MCF 10A (cell line): Measurements from ENCODE around the gene PRRT1. TPM values are rescaled to one million over a fixed set of nuclear protein-coding genes. Genes with fewer than 3 reads are reported as not detected.
A peak's percentile ranks its signal among the peaks of the same experiment; 100 is the strongest.

Experiments
- BruUV-seq: library from RNA; stranded (reverse); fragments of 400-500 nt; replicated peaks from 2 replicates; lab custom pipeline; 2021; lab: Mats Ljungman, UMichigan
- CTCF ChIA-PET: fragments of 300-600 bp; sonication (Branson Sonifier 250); formaldehyde crosslinking; extraction: SDS; loops from one replicate; lab custom pipeline; 2021; ENCODE audit warnings: antibody characterized with exemption, inconsistent platforms; lab: Yijun Ruan, JAX
- POLR2A ChIA-PET: fragments of 300-600, 350-650 bp; sonication (Branson Sonifier 250); formaldehyde crosslinking; extraction: SDS; loops from one replicate; lab custom pipeline; 2020; ENCODE audit warnings: antibody characterized with exemption, inconsistent platforms; lab: Yijun Ruan, JAX
- DNase-seq: peaks from one replicate; pipeline ENCODE4 v3.0.0-alpha.2; 2018; ENCODE audit not compliant: unreplicated experiment
- H3K27ac Mint-ChIP-seq: one replicate; pipeline ENCODE4 v1.8.0; 2022; ENCODE audit warnings: mild to moderate bottlenecking, low read depth, mixed read lengths; ENCODE audit not compliant: unreplicated experiment
- H3K27me3 Mint-ChIP-seq: one replicate; pipeline ENCODE4 v1.8.0; 2022; ENCODE audit warnings: mixed read lengths; ENCODE audit not compliant: insufficient read depth, unreplicated experiment
- H3K36me3 Mint-ChIP-seq: one replicate; pipeline ENCODE4 v1.8.0; 2022; ENCODE audit warnings: mild to moderate bottlenecking, moderate library complexity, mixed read lengths; ENCODE audit not compliant: insufficient read depth, unreplicated experiment
- H3K4me1 Mint-ChIP-seq: one replicate; pipeline ENCODE4 v1.8.0; 2022; ENCODE audit warnings: mixed read lengths; ENCODE audit not compliant: insufficient read depth, unreplicated experiment
- H3K4me3 Mint-ChIP-seq: one replicate; pipeline ENCODE4 v1.8.0; 2022; ENCODE audit warnings: mild to moderate bottlenecking, moderate library complexity, mixed read lengths; ENCODE audit not compliant: unreplicated experiment
- H3K9me3 Mint-ChIP-seq: one replicate; pipeline ENCODE4 v1.8.0; 2022; ENCODE audit warnings: mixed read lengths; ENCODE audit not compliant: unreplicated experiment
- CTCF ChIP-seq: fragments of 200-600 bp; IDR thresholded peaks from one replicate; pipeline ENCODE4 v1.8.0; 2022; ENCODE audit warnings: antibody characterized with exemption, mild to moderate bottlenecking; ENCODE audit not compliant: unreplicated experiment
- intact Hi-C: fragments of 100-400 bp; cut with micrococcal nuclease; formaldehyde crosslinking; loops from 2 replicates; pipeline ENCODE4 v1.14.1; 2022
- total RNA-seq: library from RNA; stranded (reverse); gene quantifications from 2 replicates; pipeline ENCODE4 v1.2.3, GENCODE V29; 2022

Gene PRRT1
- total RNA-seq, 1 experiment from 2014 or later = 0.19 TPM

- DNase-seq = no peak
- Mint-ChIP-seq H3K4me3 (no peak within 1 kb of the TSS), H3K36me3 (peaks cover 4% of the 10 kb centered on the region), H3K9me3 (no peaks in the 10 kb centered on the region), H3K27me3 (no peaks in the 10 kb centered on the region), H3K4me1 (peaks cover 22% of the 10 kb centered on the region), H3K27ac (peak within 1 kb of the TSS; percentile 57)
- TF ChIP-seq CTCF = no peak
- intact Hi-C loops = no loop called here
- CTCF ChIA-PET = interaction anchor here (0.6 to 1.2 kb wide), 4 partner anchors 9 to 1768 kb away, joined by 3 to 4 read pairs (median 4); no protein-coding TSS in a partner anchor
- no TSS peak for BruUV-seq
- POLR2A ChIA-PET = interaction anchor here (5.9 kb wide), 1 partner anchor 15 kb away, joined by 112 read pairs; the partner anchor contains the start of genes AGPAT1 and RNF5
Observed at GRCh38 chr6:32192608-32193039, 40.9 kb upstream of the PRRT1 start, which contains the start of gene GPSM3. GPSM3 (minus strand) TSS chr6:32192643; CDS start chr6:32192513, 130 bp downstream.

GRCh38 chr6:32191696-32192607 is 40.2 kb upstream of the PRRT1 start:
- Mint-ChIP-seq H3K27ac (peak overlapping the region; percentile 57), H3K9me3 (no peaks in the 10 kb centered on the region), H3K36me3 (peaks cover 11% of the 10 kb centered on the region), H3K4me1 (peaks cover 22% of the 10 kb centered on the region), H3K4me3 (no peak overlapping the region), H3K27me3 (no peaks in the 10 kb centered on the region)
- POLR2A ChIA-PET = interaction anchor here (1.2 to 5.9 kb wide), 3 partner anchors 9 to 63 kb away, joined by 3 to 112 read pairs (median 19); partner anchors contain the start of genes AGPAT1, ATF6B, FKBPL and RNF5
- DNase-seq = no peak
- intact Hi-C loops = no loop called here
- no TSS peak for BruUV-seq
- CTCF ChIA-PET = interaction anchor here (1.2 kb wide), 1 partner anchor 75 kb away, joined by 3 read pairs; no protein-coding TSS in a partner anchor
- TF ChIP-seq CTCF = no peak

- ChIA-PET POLR2A (interaction anchor here (0.7 to 5.9 kb wide), 11 partner anchors 9 to 1098 kb away, joined by 3 to 112 read pairs (median 3); partner anchors contain the start of genes AGPAT1, ATF6B, BRD2 and FKBPL), CTCF (interaction anchor here (0.9 kb wide), 1 partner anchor 14 kb away, joined by 3 read pairs; no protein-coding TSS in a partner anchor)
- Mint-ChIP-seq H3K9me3 (no peaks in the 10 kb centered on the region), H3K4me3 (peak overlapping the region; percentile 83), H3K27me3 (no peaks in the 10 kb centered on the region), H3K27ac (peak overlapping the region; percentile 86), H3K36me3 (peaks cover 19% of the 10 kb centered on the region), H3K4me1 (peaks cover 29% of the 10 kb centered on the region)
- DNase-seq = no peak
- BruUV-seq = no TSS peak
- no peak for TF ChIP-seq CTCF
- intact Hi-C loops = no loop called here
Observed at GRCh38 chr6:32190911-32191677, 39.4 kb upstream of the PRRT1 start.
